ENCODE measurements around the gene NSUN5. TPM values are rescaled to one million over a fixed set of nuclear protein-coding genes. Genes with fewer than 3 reads are reported as not detected.

NSUN5 gene
- total RNA-seq, 2 experiments from 2014 or later, result 55.6 to 59.6 TPM

DNA sequence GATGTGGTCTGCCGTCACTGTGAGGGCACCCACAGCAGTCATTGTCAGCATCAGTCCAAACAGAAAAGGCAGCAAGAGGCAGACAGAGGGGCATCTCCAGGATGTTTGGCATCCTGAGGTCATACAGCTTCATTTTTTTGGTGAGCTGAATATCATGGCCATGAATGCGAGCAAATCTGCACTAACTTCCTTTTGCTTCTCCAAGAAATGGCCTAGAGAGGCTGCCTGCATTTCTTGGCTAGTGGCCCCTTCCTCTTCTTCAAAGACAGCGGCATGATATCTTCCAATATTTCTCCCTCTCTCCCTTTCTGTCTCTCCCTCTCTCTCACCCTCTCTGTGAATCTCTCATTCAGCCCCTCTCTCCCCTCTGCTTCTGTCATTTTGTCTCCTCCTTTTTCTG lies 44.2 kb upstream of the NSUN5 start:
- no peak overlapping the region for H3K4me3 Mint-ChIP-seq
- ChIA-PET POLR2A (no interaction called here), CTCF (no interaction called here)
- DNase-seq (no peak), ATAC-seq (no peak)
- H3K9me3 Mint-ChIP-seq, result no peaks in the 10 kb centered on the region
- H3K27ac Mint-ChIP-seq, result no peak overlapping the region
- H3K36me3 Mint-ChIP-seq (ENCODE audit: low read depth), result no peaks in the 10 kb centered on the region
- intact Hi-C loops (cut with micrococcal nuclease), result no loop called here
- no peaks in the 10 kb centered on the region for H3K27me3 Mint-ChIP-seq
- TF ChIP-seq, protein P1, sequence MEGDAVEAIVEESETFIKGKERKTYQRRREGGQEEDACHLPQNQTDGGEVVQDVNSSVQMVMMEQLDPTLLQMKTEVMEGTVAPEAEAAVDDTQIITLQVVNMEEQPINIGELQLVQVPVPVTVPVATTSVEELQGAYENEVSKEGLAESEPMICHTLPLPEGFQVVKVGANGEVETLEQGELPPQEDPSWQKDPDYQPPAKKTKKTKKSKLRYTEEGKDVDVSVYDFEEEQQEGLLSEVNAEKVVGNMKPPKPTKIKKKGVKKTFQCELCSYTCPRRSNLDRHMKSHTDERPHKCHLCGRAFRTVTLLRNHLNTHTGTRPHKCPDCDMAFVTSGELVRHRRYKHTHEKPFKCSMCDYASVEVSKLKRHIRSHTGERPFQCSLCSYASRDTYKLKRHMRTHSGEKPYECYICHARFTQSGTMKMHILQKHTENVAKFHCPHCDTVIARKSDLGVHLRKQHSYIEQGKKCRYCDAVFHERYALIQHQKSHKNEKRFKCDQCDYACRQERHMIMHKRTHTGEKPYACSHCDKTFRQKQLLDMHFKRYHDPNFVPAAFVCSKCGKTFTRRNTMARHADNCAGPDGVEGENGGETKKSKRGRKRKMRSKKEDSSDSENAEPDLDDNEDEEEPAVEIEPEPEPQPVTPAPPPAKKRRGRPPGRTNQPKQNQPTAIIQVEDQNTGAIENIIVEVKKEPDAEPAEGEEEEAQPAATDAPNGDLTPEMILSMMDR (IDR thresholded peaks at IDR 0.05), result no peak
- no peaks in the 10 kb centered on the region for H3K4me1 Mint-ChIP-seq (ENCODE audit: low read depth)

DNA sequence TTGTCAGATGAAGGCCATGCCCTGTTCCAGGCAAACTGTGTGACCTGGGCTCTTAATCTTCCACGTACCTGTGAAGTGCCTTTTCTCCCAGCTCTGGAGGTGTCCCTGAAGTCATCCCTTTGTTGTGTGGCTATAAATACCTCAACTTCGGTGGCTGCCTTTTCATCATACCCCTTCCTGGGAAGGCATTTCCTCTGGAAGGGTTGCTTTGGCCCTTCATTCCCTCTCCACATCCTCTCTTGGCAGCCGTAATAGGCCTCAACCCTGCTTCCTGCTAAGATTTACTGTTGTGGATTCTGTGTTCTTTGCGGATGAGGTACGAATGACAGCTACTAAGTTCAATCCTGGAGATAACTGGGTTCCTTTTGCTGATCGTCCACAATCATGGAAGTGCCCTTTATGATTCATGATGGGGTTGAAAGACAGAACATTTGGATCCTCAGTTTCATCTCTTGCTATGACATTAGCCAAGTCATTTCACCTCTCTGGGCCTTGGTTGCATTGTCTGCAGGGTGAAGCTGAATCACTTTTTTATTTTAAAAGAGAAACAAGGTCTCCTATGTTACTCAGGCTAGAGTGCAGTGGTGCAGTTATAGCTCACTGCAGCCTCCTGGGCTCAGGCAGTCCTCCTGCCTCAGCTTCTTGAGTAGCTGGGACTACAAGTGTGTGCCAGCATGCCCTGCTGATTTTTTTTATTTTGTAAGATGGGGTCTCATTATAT lies 43.0 kb upstream of the NSUN5 start:
- no peak for ATAC-seq
- POLR2A ChIA-PET, result no interaction called here
- Mint-ChIP-seq H3K9me3 (no peaks in the 10 kb centered on the region), H3K36me3 (ENCODE audit: low read depth) (no peaks in the 10 kb centered on the region), H3K4me1 (ENCODE audit: low read depth) (no peaks in the 10 kb centered on the region), H3K4me3 (no peak overlapping the region), H3K27me3 (no peaks in the 10 kb centered on the region), H3K27ac (no peak overlapping the region)
- intact Hi-C loops (cut with micrococcal nuclease), result no loop called here
- TF ChIP-seq, protein P1 (IDR thresholded peaks at IDR 0.05), result no peak
- DNase-seq, result no peak
- CTCF ChIA-PET, result no interaction called here

DNA sequence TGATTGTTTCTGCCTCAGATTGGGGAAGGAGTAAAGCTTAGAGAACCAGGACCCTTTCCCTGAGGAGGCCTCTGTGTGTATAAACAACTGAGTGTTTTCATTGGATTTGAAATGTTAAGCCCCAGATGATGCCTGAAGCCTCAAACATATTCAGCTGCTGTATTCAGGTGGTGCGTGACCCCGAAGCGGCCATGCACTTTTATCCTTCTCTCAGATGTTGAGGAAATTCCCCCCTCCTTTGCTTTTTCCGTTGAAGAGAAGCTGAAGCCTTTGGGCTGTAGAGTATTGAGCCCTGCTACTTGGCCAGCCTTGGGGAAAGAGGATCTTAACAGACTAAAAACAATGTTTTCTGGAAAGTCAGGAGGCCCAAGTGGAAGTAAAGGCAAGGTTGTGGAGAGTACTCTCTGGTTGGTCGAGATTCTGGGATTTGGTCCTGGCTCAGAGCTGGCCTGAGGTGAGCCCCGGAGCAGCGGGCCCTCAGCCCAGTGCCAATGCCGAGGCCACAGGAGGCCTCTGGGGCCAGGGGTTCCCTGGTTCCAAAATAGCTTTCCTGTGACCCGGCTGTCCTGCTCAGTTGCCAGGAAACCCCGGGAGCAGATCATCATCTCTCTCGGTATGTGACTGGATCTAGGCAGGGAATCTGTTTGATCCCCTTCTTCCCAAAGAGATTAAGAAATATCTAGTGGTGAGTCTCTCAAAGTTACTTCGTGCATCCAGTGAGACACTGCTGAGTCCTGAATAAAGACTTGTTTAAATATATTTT lies 41.9 kb upstream of the NSUN5 start:
- ChIA-PET CTCF (no interaction called here), POLR2A (no interaction called here)
- TF ChIP-seq, protein P1 (IDR thresholded peaks at IDR 0.05), result no peak
- no peak for DNase-seq
- Mint-ChIP-seq H3K27me3 (no peaks in the 10 kb centered on the region), H3K9me3 (no peaks in the 10 kb centered on the region), H3K27ac (no peak overlapping the region), H3K4me1 (ENCODE audit: low read depth) (no peaks in the 10 kb centered on the region), H3K4me3 (no peak overlapping the region), H3K36me3 (ENCODE audit: low read depth) (no peaks in the 10 kb centered on the region)
- intact Hi-C loops (cut with micrococcal nuclease), result no loop called here
- ATAC-seq, result no peak

DNA sequence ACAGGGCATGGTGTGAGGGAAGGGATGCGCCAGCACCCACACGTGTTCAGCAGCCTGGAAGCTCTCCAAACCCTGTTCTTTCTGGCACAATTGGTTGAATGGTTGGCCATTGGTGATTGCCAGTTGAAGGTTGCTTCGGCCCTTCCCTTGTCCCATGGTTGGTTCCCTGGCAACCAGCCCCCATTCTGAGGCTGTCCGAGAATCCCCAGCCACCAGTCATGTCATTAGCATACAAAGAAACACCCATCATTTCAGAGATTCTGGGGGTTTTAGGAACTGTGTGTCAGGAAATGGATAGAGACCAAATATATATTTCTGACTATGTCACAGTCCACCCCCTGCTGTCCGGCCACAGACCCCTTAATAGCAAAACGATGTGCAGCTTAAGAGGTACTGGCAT lies 41.1 kb upstream of the NSUN5 start:
- Mint-ChIP-seq H3K4me3 (no peak overlapping the region), H3K27ac (no peak overlapping the region), H3K36me3 (ENCODE audit: low read depth) (no peaks in the 10 kb centered on the region), H3K4me1 (ENCODE audit: low read depth) (no peaks in the 10 kb centered on the region), H3K9me3 (no peaks in the 10 kb centered on the region), H3K27me3 (no peaks in the 10 kb centered on the region)
- ChIA-PET POLR2A (no interaction called here), CTCF (no interaction called here)
- TF ChIP-seq, protein P1 (IDR thresholded peaks at IDR 0.05), result no peak
- ATAC-seq (no peak), DNase-seq (no peak)
- intact Hi-C loops (cut with micrococcal nuclease), result no loop called here

DNA sequence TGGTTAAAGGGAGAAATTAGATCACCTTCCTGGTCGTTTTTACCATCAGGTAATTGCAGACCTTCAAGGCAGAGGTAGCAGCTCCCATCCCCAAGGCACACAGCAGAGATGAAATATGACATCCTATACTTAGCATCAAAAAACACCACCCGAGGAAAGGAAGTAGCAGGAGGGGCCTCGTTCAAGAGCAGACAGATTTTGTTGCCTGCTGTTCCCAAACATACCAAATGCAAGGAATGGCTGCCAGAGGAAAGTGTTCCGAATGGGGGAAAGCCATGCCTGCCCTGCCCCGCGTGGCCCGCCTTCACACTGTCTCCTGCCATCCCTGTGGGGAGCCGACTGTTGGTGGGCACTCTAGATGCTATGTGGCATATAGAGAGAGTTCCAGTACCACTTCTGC lies 37.3 kb upstream of the NSUN5 start:
- H3K9me3 Mint-ChIP-seq, result no peaks in the 10 kb centered on the region
- peaks cover 3% of the 10 kb centered on the region for H3K27me3 Mint-ChIP-seq
- no peaks in the 10 kb centered on the region for H3K36me3 Mint-ChIP-seq (ENCODE audit: low read depth)
- peaks cover 3% of the 10 kb centered on the region for H3K4me1 Mint-ChIP-seq (ENCODE audit: low read depth)
- no peak overlapping the region for H3K27ac Mint-ChIP-seq
- TF ChIP-seq, protein P1 (IDR thresholded peaks at IDR 0.05), result no peak
- H3K4me3 Mint-ChIP-seq, result no peak overlapping the region
- intact Hi-C loops (cut with micrococcal nuclease), result no loop called here
- ATAC-seq, result no peak
- no peak for DNase-seq
- POLR2A ChIA-PET, result no interaction called here
- CTCF ChIA-PET, result no interaction called here
